Left renal cortex interstitium (tissue), 4 donors: Measurements from ENCODE around the gene RMND5B. TPM values are rescaled to one million over a fixed set of nuclear protein-coding genes. Genes with fewer than 3 reads are reported as not detected.
A peak's percentile ranks its signal among the peaks of the same experiment; 100 is the strongest.
"Not testable (repeated sequence)": the region's sequence is repeated elsewhere in the genome, so short reads cannot be mapped to it uniquely, and the experiment has no call there.

ENCODE experiments used
- DNase-seq, 4 donors: peaks; one replicate each; pipeline ENCODE4 v3.0.0-alpha.2; 2013; ENCODE audit warnings: low read depth in 4 of 4, low spot score in 2 of 4, missing footprints in 1 of 4
- polyA plus RNA-seq, 4 donors: library from polyadenylated mRNA; unstranded; fragments of 120-200 nt; gene quantifications; one replicate each; pipeline ENCODE4 v1.2.1, GENCODE V29; 2013; ENCODE audit not compliant: insufficient read length in 4 of 4

Gene RMND5B
- polyA plus RNA-seq, 4 donors, result 30.8 to 39.6 (median 34.7) TPM

DNA sequence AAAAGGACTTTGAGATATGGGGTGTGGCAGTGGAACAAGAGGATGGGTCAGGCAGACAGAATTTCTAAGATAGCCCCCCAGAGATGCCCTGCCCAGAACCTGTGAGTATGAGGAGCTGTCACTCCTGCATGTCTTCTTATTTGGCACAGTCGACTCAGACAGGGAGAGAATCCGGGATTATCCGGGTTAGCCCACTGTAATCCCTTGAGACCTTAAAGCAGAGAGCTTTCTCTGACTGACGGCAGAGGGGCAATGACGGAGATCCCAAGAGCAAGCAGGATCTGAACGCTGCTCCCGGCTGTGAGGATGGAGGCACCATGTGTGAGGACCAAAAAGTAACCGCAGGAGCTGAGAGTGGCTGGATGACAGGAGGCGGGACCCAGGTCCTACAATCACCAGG lies 31.7 kb downstream of the RMND5B start:
- no peak for DNase-seq

DNA sequence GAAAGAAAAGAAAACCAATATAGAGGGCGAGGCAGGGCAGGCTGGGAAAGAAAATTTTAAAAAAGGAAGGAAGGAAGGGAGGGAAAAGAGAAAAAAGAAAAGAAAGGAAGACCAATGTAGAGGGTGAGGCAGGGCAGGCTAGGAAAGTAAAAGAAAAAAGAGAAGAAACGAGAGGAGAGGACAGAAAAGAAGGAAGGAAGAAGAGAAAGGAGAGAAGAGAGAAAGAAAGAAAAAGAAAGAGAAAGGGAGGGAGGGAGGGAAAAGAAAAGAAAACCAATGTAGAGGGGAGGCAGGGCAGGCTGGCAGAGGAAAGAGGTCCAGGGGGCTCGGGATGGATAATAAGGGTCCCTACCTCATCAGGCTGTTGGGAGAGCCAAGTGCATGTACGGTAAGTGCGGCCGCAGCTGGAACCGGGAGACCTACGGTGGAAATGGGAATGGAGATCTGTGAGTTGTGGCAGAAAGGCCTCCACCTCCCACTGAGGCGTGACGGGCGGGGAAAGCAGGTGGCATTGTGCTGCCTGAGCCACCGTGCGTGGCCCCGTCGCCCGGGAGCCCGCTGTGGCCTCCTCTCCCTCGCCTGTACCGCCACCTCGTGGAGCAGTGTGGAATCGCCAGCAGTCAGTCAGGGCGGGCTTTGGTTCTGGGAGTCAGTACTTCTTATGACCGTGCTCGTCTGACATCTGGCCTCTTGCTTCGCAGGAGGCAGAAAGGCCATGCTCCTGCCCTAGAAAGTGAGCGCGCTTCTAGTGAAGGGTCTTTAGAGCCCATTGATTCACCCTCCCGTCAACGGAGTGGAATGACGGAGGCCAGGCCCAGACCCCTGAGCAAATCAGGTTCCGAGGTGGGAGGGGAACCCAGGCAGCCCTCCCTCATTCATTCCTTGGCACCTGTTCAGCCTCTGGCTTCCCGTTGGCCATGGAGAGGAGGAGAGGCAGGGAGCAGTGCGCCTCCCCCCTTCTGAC lies 33.2 kb downstream of the RMND5B start:
- DNase-seq, result peak; percentile 53 to 83 (median 57)

DNA sequence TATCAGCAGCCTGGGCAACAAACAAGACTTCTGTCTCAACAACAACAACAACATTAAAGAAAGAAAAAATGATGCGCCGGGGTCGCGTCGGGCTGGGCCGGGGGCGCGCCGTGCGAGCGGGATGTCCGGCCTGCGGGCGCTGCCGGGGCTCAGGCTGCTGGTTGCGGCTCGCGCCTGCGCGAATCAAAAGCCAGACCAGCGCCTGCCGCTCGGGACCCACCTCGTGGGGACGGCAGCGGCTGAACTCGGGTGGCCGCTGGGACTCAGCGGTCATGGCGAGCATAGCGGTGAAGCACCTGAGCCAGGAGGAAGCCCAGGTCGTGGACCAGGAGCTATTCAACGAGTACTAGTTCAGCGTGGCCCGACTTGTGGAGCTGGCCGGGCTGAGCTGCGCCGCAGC lies 34.8 kb downstream of the RMND5B start:
- DNase-seq, result no peak

DNA sequence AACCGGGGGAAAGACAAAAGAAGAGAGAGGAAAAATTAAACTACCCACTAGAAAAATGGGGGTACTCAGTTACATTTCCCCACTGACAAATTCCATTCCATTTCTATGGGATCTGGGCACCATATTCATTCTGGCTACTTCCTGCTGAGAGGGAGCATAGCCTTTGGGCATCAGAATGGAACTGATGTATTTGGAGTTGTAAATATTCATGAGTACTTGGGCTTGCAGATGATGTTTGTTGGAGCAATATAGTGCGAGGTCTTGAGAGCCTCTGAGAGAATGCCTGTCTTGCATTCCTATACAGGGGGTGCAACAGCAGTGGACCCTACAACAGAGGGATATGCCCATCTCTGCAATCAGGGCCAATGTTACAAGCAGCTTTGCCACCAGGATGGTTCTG lies 39.6 kb downstream of the RMND5B start:
- no peak for DNase-seq

DNA sequence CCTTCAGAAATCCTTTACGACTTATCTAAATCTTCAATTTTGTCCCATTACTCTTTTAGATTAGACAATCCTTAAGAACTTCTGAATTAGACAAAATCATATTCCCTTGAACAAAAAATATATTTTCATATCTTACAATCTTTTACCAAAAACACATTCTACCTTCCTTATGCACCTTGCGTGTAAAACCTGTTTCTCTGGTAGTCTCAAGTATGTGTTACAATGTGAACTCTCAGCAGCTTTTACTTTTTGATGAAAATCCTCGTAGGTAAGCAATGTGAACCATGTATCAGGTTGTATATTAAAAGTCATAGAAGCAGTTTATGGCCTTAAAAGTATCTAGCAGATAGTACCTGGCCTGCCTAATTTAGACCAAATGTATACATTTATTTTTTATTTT lies 43.6 kb downstream of the RMND5B start:
- DNase-seq, result no peak

DNA sequence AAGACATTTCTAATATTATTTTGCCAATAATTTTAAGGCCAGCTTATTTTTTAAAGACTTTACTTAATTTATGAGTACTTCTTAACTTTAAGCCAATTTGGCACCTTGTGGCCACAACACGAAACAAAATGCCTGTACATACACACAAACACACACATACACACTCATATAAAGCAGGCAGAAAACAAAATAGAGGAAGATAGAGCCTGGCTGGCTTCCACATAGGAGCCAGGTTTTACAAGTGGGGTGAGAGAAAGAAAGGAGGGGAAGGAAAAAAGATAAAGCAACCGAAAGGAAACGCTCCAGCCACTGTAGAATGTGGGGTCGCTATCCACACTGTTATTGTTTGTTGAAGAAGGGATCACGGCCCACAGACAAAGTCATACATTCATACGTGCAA lies 46.0 kb downstream of the RMND5B start:
- DNase-seq, result no peak

DNA sequence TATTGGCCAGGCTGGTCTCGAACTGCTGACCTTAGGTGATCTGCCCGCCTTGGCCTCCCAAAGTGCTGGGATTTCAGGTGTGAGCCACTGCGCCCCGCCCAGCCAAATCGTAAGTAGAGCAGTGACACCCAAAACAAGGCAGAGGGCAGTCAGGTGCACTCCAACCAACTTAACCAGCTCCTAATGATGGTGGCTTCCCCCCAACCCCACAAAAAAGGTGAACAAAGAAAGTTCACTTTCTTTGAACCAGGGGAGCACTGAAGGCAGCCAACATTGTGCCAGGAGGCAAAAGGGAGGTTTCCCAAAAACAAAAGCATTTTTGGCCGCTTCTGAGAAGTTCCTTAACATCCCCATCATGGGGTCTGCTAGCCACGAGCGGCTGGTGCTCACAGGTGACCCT lies 46.8 kb downstream of the RMND5B start:
- no peak for DNase-seq

DNA sequence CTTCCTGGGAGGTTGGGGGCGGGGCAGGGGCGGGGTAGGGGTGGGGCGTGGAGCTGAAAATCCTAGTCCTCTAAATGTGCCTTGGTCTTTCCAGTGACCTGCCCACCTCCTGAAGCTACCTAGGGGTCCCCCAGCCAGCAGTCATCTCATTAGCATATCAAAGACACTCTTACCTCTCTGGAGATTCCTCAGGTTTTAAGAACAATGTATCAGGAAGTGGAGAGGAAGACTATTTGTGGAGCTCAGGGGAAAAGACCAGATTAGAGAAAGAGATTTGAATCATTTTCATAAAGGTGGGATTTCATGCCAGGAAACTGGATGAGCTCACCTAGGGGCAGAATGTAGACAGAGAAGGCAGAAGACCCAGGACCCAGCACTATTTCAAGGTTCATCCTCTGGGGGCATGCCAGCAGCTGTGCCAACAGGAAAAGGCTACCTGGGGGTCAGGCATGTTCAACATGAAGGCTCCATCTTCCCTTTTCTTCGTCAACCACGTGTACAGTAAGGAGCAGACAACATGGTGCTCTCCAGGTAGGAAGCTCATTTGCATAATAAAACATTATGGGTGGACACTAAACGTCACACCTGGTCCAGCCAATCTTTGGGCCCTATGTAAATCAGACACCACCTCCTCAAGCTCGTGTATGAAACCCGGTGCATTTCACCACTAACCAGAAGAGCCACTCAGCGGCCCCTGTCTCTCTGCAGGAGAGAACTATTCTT lies 49.5 kb downstream of the RMND5B start:
- DNase-seq, result no peak

DNA sequence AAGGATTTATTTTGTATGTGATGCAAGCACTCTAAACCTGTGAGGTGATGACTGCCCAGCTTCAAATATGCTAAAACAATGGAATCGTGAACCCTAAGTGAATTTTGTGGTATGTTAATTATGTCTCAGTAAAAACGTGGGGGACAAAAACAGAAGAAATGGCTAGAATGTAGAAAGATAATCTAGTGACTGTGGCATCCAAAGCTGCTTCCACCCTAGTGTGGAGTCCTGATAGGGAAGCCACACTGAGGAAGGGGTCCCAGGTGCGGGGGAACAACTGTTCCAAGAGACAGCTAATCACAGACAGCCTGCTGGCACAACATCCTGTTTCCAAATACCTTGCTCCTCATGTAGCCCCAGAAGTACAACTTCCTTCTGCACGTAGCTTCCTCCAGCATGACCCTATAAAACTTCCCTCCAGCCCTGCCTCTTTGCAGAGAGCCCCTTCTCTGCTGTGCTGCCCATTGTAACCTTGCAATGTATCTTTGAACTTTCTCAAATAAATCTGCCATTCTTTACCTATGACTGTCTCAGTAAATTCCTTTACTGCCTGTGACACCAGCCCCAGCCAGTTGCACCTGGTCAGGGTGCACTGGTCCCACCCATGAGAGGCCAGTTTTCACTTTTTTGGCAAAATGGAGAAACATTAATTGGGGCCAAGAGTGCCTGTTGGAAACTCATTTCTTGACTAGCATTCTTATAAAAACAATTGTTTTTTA lies 51.5 kb downstream of the RMND5B start:
- no peak for DNase-seq

DNA sequence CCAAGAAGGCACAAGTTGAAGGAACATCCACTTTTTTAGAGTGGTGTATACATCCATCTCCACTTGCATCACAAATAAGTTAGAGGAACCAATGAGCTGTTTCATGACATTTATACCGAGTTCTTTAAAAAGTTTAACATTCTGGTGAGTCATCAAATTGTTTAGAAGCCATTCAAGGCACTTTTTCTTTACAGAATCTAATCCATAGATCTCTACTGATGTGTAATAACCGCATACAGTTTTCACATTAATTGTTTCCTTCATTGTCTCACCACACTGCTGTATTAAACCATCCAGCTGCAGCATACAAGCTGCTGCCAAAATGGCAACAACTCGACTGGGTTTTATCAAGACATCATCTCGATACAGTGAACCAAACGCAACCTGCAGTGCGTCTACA lies 55.6 kb downstream of the RMND5B start:
- no peak for DNase-seq

DNA sequence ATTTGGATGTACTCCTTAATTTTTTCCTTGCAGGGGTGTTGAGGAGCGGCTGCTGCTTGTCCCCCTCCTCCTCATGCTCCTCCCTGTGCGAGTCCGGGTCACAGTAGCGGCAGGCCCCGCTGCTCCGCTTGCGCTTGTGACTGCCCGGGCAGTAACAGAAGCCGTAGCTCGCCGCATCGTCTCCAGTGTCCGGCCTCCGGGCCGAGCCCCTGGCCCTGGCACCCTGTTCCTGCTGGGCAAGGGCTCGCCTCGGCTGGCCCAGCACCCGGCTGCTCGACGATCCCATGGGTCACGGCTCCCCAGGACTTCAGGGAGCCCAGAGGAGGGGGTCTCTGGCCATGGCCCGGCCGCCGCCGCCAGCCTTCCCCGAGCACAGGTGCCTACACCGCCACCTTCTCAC lies 56.2 kb downstream of the RMND5B start, which contains the start of gene GMCL2:
TSS of gene GMCL2 (minus strand) at position 358 of the 400 bp plus-strand sequence. CDS start at position 286, 72 bp downstream.
- no peak for DNase-seq

DNA sequence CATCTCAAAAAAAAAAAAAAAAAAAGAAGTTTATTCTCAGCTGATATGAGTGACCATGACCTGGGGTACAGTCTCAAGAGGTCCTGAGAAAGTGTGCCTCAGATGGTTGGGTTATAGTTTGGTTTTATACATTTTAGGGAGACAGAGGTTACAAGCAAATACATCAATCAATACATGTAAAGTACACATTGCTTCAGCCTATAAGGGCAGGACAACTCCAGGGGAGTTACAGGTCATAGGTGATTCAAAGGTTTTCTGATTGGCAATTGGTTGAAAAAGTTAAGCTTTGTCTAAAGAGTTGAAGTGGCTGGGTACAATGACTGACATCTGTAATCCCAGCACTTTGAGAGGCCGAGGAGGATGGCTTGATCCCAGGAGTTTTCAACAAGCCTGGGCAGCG lies 58.6 kb downstream of the RMND5B start:
- DNase-seq, result no peak

DNA sequence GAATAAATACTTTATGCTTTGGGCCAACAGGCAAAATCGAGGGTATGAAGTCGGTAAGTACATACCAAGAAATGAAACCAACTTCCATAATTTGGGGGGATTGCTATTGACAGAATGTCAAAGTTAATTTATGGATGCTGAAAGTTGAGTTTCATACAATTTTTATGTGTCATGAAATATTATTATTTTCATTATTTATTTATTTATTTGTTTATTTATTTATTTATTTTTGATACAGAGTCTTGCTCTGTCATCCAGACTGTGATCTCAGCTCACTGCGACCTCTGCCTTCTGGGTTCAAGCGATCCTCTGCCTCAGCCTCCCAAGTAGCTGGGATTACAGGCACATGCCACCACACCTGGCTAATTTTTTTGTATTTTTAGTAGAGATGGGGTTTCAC lies 60.8 kb downstream of the RMND5B start:
- no peak for DNase-seq

DNA sequence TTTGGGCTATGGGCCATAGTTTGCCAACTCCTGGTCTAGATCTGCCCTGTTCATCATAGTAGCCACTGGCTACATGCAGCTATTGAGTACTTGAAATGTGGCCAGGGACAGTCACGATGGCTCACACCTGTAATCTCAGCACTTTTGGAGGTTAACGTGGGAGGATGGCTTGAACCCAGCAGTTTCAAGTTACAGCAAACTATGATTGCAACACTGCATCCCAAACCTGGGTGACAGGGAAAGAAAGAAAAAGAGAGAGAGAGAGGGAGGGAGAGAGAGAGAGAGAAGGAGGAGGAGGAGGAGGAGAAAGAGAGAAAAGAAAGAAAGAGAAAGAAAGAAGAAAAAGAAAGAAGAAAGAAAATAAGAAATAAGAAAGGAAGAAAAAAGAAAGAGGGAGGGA lies 61.4 kb downstream of the RMND5B start:
- DNase-seq, result no peak

DNA sequence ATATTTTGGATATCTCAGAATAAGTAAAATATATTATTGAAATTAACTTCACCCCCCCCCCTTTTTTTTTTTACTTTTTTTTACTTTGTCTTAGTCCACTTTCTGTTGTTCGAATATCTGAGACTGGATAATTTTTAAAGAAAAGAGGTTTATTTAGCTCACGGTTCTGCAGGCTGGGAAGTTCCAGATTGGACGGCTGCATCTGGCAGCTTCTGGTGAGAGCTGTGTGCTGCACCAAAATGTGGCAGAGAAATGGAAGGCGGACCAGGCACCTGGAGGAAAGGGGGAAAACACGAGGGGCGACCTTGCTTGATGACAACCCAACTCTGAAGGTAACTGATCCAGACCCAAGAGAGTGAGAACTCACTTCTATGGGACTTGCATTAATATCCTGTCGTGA lies 62.0 kb downstream of the RMND5B start:
- DNase-seq, result no peak

DNA sequence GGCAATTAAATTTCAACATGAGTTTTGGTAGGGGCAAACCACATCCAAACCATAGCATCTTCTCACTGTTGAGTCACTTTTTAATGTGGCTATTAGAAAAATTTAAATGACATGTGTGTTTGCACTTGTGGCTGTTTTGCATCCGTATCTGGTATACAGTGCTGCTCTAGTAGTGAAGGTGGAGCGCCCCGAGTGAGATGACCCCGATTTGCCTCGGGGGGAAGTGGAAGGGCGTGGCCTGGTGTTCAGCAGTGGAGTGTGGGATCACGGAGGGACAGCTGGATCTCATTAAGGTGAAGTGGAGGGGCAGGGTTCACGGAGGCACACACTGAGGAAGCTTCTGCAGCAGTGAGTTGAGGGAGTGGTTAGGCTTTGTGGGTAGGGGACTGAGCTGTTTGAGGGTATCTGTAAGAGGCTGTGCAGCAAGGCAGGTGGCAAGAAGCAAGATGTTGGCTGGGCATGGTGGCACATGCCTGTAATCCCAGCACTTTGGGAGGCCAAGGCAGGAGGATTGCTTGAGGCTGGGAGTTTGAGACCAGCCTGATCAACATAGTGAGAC lies 62.5 kb downstream of the RMND5B start:
- no peak for DNase-seq

DNA sequence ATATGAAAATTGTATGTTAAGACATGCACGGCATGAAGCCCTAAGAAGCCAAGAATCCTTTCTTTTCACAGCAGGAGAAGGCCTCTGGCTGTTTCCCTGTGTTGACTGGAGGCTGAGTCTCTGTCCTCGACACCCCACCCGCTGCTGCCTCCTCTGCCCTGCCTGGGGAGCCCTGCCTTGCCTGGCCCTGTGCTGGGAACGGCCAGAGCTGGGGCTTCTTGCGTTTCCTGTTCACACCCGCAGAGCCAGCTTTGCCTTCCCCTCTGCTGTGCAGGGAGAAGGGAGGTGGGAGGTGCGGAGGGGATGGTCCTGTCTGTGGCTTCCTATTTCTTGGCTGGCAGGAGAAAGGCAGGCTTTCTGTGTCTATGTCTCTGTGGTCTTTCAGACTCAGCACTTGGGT lies 63.2 kb downstream of the RMND5B start:
- no peak for DNase-seq

DNA sequence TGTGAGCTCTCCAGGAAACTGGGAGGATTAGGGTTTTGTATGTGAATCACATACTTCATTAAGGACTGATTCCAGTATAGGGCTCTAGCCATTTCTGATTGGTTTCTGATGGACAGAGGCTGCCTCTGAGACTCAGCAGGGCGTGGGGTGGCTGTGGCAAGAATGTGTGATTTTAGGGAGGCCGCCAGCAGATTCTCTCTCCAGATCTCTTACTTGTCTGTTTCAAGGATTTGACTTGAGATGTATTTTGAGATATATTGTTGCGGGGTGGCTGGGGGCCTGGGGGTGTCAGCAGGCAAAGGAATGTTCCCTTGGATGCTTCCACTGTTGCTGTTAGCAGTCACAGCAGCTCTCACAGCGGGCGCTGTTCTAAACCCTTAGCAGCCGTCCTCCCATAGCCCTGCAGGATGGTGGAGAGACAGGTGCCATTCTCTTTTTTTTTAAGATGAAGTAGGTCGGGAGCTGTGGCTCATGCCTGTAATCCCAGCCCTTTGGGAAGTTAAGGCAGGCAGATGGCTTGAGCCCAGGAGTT lies 65.5 kb downstream of the RMND5B start:
- DNase-seq, result no peak

DNA sequence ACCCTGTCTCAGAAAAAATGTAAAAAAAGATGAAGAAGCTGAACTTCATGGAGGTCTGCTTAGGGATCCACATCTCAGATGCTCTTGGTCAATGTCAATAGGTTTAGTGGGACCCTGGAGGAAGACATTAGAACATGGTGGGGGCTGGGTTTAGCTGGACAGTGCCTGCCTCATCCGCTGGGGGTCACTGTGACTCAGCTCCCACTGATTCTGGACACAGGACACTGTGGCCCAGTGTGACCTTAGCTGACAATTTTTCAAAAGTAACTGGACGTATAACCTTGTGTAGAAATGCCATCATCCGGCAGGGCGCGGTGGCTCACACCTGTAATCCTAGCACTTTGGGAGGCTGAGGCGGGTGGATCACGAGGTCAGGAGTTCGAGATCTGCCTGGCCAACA lies 66.2 kb downstream of the RMND5B start:
- no peak for DNase-seq

DNA sequence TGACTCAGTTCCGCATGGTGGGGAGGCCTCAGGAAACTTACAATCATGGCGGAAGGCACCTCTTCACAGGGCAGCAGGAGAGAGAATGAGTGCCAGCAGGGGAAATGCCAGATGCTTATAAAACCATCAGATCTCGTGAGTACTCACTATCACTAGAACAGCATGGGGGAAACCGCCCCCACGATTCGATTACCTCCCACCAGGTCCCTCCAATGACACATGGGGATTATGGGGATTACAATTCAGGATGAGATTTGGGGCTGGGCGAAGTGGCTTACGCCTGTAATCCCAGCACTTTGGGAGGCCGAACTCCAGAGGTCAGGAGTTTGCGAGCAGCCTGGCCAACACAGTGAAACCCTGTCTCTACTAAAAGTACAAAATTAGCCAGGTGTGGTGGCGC lies 67.3 kb downstream of the RMND5B start:
- DNase-seq, result not testable (repeated sequence)

DNA sequence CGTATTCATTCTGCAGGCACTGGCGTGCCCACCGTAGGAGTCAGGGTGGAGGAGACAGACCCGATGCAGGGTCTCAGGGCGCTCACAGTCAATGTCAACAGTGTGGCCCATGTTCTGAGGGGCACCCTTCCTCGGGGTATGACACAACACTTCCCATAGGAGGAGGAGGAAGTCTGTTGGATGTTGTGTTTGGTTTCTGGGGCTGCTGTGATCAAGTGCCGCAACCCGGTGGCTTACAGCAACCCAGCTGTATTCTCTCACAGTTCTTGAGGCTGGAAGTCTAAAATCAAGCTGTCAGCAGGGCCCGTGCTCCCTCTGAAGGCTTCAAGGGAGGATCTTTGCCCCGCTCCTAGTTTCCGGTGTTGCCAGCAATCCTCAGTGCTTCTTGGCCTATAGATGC lies 67.9 kb downstream of the RMND5B start:
- no peak for DNase-seq
